ENCODE data around the gene TPRG1L.

DNA sequence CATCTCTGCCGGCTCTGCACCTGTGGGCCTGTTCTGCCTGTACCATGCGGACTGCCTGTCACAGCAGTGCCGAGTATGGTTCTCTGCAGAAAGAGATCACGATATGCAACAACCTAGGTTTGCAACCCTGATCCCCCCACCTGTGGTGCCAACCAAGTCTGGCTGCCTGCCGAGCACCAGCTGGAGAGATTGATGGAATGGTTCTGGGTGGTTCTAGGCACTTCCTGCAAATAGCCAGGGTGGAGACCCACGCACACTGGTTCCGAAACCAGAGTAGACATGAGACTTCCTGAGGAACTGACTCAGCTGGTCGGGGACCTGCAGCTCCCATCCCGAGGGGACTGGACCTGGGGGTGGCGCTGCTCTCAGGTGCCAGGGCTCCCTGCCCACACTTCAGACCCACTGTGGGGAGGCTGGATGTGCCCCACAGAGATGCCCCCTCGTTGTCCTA, 5.4 kb downstream of the TPRG1L start:
- TF ChIP-seq, protein P1, sequence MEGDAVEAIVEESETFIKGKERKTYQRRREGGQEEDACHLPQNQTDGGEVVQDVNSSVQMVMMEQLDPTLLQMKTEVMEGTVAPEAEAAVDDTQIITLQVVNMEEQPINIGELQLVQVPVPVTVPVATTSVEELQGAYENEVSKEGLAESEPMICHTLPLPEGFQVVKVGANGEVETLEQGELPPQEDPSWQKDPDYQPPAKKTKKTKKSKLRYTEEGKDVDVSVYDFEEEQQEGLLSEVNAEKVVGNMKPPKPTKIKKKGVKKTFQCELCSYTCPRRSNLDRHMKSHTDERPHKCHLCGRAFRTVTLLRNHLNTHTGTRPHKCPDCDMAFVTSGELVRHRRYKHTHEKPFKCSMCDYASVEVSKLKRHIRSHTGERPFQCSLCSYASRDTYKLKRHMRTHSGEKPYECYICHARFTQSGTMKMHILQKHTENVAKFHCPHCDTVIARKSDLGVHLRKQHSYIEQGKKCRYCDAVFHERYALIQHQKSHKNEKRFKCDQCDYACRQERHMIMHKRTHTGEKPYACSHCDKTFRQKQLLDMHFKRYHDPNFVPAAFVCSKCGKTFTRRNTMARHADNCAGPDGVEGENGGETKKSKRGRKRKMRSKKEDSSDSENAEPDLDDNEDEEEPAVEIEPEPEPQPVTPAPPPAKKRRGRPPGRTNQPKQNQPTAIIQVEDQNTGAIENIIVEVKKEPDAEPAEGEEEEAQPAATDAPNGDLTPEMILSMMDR (IDR thresholded peaks at IDR 0.05; ENCODE audit: borderline replicate concordance, extremely low read depth, low read length, poor library complexity, severe bottlenecking), result no peak
- TF ChIP-seq EZH2 (IDR thresholded peaks at IDR 0.05; ENCODE audit: borderline replicate concordance, low read depth, low read length, severe bottlenecking), result no peak

Data from DND-41 (cell line).